Measurements from ENCODE around the gene WIPI1.
A peak's percentile ranks its signal among the peaks of the same experiment; 100 is the strongest.
"Not testable (repeated sequence)": the region's sequence is repeated elsewhere in the genome, so short reads cannot be mapped to it uniquely, and the experiment has no call there.

Gene WIPI1

DNA sequence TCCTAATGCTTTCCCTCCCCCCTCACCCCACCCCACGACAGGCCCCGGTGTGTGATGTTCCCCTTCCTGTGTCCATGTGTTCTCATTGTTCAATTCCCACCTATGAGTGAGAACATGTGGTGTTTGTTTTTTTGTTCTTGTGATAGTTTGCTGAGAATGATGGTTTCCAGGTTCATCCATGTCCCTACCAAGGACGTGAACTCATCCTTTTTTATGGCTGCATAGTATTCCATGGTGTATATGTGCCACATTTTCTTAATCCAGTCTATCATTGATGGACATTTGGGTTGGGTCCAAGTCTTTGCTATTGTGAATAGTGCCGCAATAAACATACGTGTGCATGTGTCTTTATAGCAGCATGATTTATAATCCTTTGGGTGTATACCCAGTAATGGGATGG is 53.5 kb downstream of the WIPI1 start:
- DNase-seq: not testable (repeated sequence)

DNA sequence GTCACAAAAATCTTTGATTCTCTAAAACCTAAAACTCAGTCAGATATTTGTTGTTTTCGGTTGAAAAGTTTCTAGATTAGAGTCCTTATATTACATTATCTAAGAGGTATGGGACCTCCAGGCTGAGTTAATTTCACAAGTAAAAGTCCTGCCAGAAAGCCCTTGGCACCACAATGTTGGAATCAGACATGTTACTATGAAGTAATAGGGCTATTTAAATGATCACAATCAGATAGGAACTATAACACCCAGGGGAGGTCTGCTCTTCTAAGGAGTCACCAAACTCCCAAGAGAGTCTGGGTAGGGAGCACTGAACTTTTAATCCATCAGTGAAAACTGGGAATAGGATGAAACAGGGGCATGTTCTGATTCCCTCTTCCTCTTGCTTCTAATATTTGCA is 54.2 kb downstream of the WIPI1 start:
- DNase-seq: no peak

DNA sequence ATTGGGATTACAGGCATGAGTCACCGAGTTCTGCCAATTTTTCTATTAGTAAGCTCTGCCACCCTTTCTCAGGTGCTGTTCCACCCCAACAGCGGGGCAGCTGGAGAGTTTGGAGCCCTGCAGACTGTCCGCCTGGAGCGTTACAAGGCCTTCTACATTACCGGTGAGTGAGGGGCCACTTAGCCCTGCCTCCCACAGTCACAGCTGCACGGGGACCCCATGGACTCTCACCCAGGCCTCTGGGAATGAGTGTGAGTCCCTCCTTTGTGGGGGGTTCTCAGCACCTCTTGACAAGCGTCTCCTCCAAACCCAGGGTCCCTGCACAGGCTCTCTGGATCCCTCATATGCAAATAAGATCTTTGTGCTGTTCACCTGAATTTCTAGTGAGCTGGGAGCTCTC is 56.0 kb downstream of the WIPI1 start:
- no peak for DNase-seq

DNA sequence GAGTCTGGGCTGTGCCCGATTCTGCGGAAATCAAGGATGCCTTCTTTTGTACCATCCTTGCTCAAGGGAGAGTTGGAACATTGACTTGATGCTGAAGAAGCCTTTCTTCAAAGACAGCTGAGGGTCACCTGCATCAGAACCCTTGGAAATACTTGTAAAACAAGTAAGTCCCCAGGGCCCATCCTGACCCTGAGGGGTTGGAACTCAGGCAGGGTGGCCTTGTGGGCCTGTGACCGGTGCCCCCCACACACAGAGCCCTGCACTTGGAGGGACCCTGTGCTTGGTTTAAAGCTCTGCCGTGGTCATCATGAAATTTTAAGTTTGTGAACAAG is 56.9 kb downstream of the WIPI1 start:
- DNase-seq: no peak

DNA sequence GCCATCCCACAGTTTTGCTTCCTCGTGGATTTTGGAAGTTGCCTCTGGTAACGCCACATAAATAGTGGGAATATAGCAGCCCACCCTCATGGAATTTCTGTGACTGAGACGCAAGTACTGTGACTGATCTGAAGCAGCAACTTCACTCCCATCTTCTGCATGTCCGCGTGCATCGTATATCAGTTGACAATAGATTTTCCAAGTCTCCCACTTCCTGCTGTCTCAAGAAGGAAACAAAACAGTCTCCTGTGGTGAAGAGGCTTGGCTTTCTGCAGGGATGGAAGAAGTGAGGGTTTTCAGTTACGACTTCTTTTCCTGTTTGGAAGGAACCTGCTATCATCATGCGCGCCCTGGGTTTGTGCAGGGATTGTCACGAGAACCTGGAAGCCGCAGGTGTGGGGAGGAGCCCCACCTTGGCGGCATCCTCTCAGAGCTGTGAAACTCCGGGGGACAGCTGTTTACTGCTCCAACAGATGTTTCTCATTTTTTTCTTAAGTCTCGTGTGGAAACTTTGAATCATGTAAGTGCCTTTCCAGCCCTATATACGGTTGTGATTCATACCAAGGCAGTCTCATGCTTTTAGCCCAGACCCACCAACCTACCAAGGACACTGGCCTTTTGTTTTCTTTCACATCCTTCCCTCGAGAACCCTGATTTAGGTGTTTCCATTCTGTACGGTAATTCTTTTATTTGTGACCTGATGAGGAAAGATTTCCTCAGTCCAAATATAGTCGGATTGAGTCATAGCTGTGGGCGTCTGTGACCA is 57.5 kb downstream of the WIPI1 start:
- no peak for DNase-seq

DNA sequence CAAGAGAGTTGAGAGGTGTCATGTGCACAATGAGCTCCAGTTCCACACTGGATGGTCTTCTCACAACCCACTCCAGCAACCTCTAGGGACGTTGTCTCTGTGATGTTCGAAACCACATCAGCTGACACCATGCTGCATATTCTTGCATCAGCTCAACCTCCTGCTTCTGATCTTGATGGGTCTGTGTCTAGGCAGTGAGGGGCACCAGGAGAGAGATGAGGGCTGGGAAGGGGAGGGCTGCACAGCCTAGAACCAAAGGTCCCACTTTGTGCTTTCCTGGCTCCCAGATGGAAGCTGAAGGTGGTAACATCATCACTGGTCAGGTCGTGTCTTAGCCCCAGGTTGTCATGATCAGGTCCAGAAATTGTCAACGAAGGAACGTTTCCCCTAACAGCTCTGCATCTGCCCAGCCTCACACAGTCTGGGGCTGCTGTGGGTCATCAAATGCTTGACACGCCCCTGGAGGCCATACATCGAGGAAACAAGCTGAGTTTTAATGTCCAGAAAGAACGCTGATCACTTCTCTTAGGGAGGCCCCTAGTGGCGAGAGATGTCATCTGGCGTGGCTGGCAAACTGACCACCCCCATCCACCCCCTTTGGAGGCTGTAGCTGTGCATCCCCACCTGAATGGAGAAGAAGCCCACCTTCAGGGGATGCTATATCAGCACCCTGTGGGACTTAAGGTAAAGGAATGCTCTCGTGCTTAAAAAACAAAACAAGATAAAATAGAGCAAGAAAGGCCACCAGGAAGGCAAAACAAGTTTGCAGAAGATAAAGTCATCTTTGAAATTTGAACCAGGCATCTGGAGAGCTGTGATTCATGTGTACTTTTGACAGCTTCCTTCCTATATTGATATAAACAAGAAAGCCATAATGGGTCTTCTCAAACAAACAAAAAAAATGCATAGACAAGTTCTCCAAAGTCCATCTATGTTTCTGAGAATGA is 58.3 kb downstream of the WIPI1 start:
- DNase-seq: peak; percentile 69 to 71

DNA sequence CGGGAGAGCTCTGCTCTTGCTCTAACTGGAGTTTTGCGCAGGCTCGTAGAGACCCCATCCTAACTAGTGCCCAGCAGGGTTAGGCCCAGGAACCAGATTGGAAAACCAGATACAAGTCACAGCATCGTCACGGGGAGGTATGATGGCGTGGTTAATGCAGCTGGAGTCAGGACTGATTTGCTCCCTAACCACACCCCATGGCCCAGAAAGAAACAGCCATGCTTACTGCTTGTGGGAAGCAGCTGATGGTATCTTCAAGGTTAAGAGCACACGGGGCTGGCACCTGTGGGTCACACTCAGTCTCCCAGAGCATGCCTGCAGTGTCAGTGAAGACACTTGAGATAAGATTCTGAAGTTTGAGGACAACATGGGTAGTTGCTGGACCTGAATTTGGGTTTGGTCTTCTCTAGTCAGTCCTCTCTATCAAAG is 60.2 kb downstream of the WIPI1 start:
- no peak for DNase-seq

DNA sequence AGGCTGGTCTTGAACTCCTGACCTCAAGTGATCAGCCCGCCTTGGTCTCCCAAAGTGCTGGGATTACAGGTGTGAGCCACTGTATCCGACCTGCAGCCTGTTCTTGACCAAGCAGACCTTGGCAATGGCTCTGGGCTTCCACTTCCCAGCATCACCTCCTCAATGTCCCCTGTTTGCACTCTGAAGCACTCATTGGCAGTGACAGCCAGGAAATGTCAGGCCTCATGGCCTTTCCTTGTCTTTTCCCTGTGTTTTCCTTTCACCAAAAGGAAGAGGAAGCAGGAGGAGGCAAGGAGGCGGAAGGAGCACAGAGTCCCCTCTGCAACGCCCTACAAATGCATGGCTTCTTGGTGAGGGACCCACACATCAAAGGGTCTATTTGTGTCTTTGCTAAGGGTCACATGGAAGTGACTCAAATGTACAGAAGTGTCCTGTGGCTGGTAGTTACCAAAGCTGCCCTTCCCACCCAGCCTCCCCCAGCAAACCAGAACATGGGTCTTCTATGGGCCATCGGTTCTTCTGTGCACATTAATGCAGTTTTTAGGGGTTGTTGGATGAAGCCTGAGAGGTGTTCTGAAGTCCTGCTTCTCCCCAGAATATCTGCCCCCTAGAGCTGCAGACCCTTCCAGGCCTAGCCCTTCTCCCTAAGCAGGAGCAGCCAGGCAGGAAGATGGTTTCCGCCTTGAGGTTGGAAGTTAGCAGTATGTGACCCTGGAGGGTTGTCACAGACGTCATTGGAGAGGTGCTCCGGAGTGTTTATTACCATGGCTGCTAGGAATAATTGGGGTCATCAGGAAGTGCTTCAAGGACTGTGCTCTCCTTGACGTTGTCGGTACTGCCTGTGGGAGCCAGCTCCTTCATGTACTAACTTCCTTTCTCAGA is 60.8 kb downstream of the WIPI1 start:
- DNase-seq: no peak

DNA sequence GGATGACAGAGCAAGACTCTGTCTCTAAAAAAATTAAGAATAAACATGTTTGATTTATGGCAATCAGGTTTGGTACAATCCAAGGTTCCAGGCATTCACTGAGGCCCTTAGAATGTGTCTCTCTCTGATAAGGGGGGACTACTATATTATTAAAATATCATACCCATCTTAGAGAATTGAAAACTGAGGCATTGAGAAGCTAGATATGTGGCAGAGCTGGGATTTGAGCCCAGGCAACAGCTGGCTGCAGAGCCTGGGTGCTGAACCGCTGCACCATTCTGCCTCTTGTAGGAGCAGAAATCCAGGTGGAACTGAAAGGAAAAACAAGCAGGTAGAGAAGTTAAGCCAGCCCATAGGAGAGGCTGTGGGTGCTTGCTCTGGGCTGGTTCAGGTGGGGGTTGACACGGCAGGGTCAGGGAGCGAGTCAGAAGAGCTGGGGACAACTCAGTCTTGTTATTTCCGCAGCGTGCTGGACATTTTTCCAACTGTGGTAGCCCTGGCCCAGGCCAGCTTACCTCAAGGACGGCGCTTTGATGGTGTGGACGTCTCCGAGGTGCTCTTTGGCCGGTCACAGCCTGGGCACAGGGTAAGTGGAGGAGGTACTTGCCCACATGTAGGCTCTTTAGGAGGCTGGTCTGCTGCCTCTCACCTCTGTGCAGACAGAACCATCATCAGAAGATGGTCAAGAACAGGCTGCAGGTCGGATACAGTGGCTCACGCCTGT is 62.5 kb downstream of the WIPI1 start:
- no peak for DNase-seq

DNA sequence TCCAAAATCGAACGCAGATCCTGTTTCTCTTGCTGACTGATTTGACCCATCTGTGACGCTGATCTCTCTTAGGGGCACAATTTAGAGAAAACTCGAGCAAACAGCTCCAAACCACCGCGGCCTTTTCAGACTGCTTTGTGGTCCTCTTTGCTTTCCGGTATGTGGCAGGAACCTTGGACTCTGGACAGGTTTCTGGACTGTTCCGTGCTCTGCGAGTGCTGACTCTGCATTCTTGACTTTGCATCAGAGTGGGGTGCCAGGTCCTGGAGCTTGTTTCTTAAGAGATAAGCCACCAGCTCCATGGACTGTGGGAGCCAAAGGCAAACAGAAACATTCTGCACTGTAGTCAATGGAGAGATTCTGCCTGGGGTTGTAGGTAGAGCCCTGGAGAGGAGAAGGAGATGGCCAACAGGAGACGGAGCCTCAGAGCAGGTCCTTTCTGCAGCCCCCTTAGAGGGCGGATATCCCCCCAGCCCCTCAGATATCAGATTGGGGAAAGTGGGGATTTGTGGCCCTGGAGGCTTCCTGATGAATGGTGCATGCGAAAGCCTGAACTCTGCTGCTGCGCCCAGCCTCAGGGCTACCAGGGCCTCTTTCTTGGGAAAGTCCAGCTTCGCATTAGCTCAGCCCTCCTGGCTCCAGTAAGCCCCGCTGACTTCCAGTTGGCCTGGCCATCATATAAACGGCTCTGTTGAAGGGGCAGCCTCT is 65.6 kb downstream of the WIPI1 start:
- DNase-seq: no peak

DNA sequence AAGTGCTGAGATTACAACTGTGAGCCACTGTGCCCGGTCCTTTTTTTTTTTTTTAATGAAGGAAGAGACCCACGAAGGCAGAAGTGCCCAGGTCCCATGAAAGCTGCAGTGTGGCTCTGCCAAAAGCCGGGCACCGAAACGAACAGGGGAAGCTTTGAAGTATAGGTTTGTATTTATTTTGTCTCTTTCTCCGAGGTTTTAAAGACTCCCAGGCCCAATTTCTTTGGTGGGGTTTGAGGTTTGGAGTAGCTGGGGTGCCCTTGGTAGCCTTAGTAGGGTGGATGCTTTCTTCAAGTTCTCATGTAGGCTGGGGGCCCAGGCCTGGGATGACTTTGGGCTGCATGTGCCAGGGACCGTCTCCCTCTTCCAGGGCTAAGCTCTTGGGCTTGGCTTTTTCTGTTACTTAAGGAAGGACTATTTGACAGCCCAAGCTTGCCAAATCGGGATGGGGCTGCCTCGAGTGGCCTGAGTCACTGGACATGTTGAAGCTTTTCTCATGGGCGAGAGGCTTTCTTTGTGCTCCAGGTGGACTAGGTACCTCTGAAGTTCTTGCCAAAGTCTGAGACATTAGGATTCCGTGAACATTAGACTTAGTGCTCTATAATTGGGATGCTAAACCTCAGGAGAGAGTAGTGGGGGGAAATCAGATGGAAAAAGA is 66.3 kb downstream of the WIPI1 start:
- DNase-seq: no peak

DNA sequence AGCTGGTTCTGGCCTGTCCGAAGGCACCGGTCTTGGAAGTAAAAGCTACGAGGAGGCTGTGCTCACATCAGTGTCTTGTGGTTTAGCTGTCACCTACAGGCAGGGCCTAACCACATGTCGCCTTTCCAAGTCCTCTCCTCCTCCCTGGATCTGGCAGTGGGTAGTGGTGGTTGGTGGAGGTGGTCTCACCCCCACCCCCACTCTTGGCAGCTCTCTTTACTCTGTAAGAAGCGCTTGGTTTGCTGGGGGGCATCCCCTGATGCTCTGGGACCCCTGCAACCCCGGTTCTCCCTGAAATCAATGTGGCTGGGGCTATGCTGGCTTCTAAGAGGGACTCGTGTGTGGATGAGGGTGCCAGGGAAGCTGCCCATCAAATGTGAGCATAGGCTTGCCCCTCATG is 68.3 kb downstream of the WIPI1 start:
- DNase-seq: no peak

DNA sequence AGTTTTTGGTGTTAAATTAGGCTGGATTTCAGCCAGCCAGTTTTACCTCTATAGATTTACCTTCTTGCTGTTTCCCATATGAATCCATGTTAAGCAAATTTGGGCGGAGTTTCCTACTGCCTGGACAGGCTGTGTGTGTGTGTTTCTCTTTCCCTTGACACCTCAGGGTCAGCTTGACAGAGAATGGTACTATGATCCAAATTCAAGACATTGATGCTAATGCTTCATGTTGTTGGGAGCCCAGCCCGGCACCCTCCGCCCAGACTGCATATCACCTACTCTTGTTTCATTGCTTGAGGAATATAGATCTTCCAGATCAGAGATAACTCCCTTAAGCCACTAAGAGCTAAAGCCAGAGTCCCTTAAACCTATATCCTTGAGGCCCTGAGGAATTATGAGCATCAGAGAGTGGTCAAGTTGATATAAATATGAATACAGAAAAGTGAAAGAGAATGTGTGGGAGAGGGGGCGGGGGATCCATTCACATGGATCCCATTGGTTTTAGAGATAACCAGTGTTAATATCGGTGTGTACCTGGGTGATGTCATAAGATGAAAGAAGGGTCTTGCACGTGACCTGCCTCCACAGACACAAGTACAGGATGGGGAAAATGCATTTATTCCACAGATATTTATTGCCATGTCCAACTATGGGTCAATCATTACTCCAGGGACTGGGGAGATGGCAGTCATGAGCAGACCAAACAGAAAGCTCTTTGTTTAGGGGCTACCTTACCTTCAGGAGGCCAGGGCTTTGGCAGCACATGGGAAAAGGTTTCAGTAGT is 69.7 kb downstream of the WIPI1 start:
- no peak for DNase-seq

DNA sequence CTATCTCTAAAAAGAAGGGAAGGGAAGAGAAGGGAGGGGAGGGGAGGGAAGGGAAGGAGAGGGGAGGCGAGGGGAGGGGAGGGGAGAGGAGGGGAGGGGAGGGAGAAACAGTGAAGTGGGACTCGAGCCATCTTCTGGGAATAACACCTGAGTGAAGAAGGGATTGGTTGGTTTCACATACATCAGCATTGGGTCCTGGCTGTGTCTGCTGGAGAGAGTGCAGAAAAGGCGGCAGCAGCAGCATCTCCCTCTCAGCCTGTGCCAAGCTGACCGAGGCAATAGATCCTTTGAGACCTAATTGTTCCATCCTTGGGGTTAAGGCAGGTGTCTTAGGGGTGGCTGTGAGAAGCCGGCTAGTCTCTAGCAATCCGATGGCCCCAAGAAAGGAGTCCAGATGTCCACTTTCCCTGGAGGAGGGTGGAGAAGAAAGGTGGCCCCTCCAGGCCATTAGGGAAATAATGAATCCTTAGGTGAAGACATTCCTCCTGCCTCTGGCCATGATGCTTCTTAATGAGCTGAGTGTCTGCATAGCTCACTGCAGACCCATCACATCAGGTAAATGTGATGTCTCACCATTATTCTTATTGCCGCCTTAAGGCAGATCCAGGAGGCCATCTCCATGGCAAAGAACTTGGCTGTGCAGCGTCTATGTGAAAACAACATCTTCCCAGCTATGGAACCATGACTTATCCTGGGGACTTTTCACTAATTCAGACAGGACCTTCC is 71.6 kb downstream of the WIPI1 start:
- no peak for DNase-seq

DNA sequence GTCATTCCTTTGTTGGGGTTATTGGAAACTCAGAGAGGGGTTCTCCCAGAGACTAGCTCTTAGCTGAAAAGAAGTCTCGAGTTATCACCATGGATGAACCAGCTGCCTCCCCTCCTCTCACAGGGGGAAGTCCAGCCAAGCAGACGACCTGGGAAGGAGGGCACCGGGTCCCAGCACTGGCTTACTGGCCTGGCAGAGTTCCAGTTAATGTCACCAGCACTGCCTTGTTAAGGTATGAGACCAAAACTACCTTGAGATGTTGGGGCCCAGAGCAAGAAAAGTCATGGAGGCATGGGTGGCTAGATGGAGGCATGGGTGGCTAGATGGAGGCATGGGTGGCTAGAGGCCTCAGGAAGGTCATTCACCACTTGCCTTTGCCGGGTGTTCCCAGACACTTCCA is 72.4 kb downstream of the WIPI1 start:
- no peak for DNase-seq

DNA sequence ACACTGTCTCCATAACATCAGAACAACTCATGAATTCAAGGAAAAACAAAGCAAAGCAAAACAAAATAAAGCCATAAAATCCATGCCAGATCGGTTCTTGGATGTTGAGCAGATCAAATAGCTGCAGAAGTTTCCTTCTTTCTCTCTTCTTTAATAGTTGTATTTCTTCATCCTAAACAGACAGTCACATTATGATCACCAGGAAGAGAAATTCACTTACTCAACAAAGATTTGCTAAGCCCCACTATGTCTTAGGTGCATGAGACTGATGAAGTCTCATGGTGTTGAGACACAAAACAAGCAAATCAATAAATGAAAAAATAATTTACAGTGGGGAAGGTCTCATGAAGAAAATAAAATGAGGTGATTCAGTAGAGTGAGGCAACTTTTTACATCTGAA is 72.8 kb downstream of the WIPI1 start:
- no peak for DNase-seq

DNA sequence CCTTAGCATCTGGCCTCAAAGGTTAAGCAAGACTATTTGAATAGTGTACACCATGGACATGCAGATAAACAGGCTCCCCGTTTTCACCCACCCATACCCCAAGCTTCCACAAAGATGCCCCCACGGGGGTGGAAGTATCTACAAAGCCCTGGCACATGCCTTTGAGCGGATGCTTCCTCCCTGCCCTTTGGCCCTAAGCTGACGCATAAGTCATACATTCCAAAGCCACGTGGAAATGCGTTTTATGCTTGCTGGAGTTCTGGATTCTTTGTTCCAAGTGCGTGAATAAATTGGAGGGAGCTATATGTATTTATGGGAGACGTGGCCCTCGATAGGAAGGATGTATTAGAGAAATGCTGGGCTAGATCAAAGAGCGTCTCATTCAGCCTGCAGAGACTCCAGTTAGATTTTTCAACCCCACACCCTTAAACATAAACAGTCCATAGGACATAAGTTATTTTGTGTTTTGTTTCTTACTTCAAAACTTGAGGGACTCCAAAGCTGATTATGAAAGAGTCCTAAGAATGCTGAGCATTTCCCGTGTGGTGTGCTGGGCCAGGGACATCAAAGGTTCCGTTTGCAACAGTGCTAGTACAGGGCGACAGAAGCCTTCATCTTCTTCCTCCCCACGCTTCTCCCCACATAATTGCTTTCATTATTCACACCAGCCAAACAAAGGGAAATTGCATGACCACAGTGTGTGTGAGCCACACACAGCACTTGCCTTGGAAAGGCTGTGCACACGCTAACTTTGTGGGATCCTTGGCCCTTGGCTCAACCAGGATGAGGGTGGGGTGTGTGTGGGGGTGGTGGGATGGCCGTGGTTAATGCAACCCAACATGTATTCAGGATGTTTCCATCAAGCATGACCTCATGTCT is 73.6 kb downstream of the WIPI1 start:
- no peak for DNase-seq

DNA sequence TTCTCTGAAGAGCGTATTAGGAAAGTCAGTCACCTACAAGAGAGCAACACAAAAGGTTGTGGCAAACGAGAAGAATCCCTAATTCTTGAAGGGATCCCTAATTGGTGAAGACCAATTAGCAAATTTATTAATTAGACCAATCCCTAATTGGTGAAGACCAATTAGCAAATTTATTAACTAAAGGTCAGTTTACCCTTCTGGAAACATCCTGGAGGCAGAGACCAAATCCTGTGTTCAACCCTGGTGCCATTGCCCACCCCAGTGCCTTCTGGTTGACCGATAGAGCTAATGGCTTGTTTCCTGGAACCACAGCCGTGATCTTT is 74.2 kb downstream of the WIPI1 start:
- no peak for DNase-seq

DNA sequence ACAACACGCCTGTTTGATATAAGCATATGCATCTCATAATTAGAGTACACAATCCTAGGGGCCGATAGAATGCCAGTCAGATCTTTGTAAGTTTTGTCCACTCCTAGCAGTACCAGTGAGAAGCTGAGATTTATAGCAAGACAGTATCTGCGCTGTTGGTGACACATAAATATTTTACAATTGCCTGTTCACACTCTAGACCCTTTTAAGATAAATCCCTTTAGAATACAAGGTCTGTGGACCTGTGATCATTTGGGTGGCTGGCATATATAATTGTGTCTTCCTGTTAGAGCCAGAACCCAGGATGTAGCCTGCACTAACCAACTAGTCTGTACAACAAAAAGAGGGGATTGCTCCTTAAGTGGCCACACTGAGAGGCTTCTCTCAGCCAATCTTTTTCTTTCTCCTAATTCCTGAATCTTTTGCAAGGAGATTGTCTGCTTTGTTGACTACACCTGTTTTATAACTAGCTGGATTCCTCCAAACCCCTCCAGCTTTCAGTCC is 74.7 kb downstream of the WIPI1 start:
- DNase-seq: no peak

All from SHP77 (cell line).